HAP-1 (cell line): Measurements from ENCODE around the gene ECI2.

Experiments used
- DNase-seq, 2 experiments: peaks; one replicate each; pipeline ENCODE4 v3.0.0-alpha.2; 2016 to 2020; ENCODE audit warnings: low spot score in 2 of 2
- H3K27me3 ChIP-seq: fragments of 250-450 bp; sonication (Bioruptor Pico); 2 replicates; pipeline ENCODE4 v1.5.1; 2020; ENCODE audit warnings: low read depth, mild to moderate bottlenecking, moderate library complexity
- H3K36me3 ChIP-seq: fragments of 250-450 bp; sonication (Bioruptor Pico); replicated peaks from 2 replicates; pipeline ENCODE4 v1.5.1; 2020; ENCODE audit warnings: mild to moderate bottlenecking
- H3K4me1 ChIP-seq: fragments of 250-450 bp; sonication (Bioruptor Pico); 2 replicates; pipeline ENCODE4 v1.5.1; 2020; ENCODE audit warnings: mild to moderate bottlenecking
- H3K4me3 ChIP-seq: fragments of 250-450 bp; sonication (Bioruptor Pico); 2 replicates; pipeline ENCODE4 v1.5.1; 2020; ENCODE audit warnings: mild to moderate bottlenecking, moderate library complexity
- H3K9me3 ChIP-seq: fragments of 250-450 bp; sonication (Bioruptor Pico); 2 replicates; pipeline ENCODE4 v1.5.1; 2020; ENCODE audit warnings: mild to moderate bottlenecking, moderate library complexity
- in situ Hi-C: fragments of 300-500 bp; cut with MboI; formaldehyde crosslinking; loops from 3 replicates; pipeline ENCODE4 v1.14.3; 2020; ENCODE audit warnings: low sequenced_read_pairs, inconsistent platforms, mixed read lengths

The ECI2 gene

DNA sequence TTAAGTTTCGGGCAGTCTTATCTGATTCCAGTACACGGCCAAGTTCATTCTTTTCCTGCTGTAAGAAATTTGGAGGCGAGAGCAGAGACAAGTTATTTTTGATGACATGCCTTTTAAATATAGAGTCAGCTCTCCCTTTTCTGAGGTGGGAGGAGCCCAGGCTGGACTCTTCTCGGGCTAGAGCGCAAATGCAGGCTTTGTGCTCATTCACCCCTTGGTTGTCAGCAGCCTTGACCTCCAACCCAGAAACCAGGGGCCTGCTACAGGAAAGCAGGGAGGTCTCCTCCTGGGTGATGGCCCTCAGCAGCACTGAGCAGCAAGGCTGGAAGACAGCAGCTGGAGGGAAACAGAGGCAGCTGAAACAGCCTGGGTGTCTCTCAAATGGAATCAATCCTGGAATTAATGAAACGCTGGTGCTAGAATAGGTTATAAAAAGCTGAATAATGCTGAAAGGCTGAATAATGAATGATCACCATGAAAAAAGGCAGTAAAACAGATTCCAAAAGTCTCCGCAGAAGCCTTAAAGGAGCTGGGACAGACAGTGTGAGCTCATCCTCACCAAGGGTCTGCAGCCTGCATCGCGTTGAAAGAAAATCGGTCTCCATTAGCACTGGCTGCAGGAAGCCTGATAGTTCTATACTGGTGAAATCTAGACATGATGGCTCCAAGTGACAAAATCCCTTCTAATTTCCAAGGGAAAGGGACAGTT is 28.2 kb upstream of the ECI2 start:
- DNase-seq, result no peak
- Histone ChIP-seq H3K36me3 (no peaks in the 10 kb centered on the region), H3K9me3 (peaks cover 3% of the 10 kb centered on the region), H3K4me1 (peaks cover 3% of the 10 kb centered on the region), H3K4me3 (no peak overlapping the region), H3K27me3 (no peaks in the 10 kb centered on the region; the same call in 1 of the 2 replicates)
- in situ Hi-C loops, result no loop called here

DNA sequence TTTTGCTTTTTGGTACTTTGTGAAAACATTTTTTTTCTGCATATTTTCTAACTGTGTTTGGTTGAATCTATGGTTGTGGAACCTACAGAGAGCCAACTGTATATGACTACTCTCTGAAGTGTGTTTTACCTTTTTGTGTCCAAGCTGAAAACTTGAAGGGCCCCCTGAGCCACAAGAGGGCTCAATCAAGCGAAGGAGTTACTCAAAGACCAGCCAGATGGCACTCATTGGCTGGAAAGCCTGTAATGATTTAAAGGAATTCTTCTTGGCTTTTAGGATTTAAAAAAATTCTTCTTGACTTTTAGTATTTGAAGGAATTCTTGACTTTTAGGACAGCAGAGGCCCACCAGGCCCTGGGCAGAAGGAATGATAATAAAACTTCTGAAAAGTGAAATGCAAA is 27.0 kb upstream of the ECI2 start:
- Histone ChIP-seq H3K36me3 (no peaks in the 10 kb centered on the region), H3K4me1 (no peaks in the 10 kb centered on the region), H3K9me3 (no peaks in the 10 kb centered on the region; the same call in 1 of the 2 replicates), H3K27me3 (peaks cover 3% of the 10 kb centered on the region), H3K4me3 (no peak overlapping the region)
- no peak for DNase-seq
- in situ Hi-C loops, result no loop called here

- Histone ChIP-seq H3K4me3 (no peak overlapping the region), H3K36me3 (no peaks in the 10 kb centered on the region), H3K9me3 (no peaks in the 10 kb centered on the region; the same call in 1 of the 2 replicates), H3K4me1 (no peaks in the 10 kb centered on the region; the same call in 1 of the 2 replicates), H3K27me3 (peaks cover 3% of the 10 kb centered on the region)
- in situ Hi-C loops, result loop anchor here (10.0 kb wide), 1 partner anchor 415 kb away; no protein-coding TSS in a partner anchor
- no peak for DNase-seq
These were observed 24.1 kb upstream of the ECI2 start for GRCh38 chr6:4159491-4159890.

DNA sequence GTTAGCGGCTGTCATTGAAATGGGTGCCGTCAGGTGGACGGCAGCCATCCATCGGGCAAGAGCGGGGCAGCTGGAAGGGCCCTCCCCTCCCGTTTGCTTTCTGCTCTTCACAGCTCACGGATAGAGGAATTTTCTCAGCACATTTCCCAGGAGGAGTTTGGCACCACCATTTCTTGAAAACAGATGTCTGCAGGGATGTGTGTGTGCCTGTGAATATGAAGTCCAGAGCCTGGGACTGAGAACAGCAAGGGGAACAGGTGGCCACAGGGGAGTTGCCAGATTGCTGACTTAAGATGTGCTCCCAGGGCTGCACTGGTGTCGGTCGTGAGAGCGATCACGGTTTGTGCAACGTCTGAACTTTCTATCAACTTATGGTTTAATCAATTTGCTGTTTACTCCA is 22.1 kb upstream of the ECI2 start:
- in situ Hi-C loops, result loop anchor here (10.0 kb wide), 1 partner anchor 413 kb away; no protein-coding TSS in a partner anchor
- Histone ChIP-seq H3K9me3 (no peaks in the 10 kb centered on the region; the same call in 1 of the 2 replicates), H3K36me3 (no peaks in the 10 kb centered on the region), H3K4me1 (peaks cover 2% of the 10 kb centered on the region), H3K4me3 (no peak overlapping the region), H3K27me3 (peaks cover 3% of the 10 kb centered on the region)
- DNase-seq, result no peak

GRCh38 chr6:4155848-4156466 is 20.6 kb upstream of the ECI2 start:
- DNase-seq, result peak; percentile 66 to 85
- peaks cover 11% of the 10 kb centered on the region for H3K4me1 ChIP-seq
- in situ Hi-C loops, result loop anchor here (10.0 kb wide), 1 partner anchor 411 kb away; no protein-coding TSS in a partner anchor
- no peaks in the 10 kb centered on the region for H3K36me3 ChIP-seq
- no peak overlapping the region for H3K4me3 ChIP-seq
- peaks cover 3% of the 10 kb centered on the region for H3K27me3 ChIP-seq
- H3K9me3 ChIP-seq, result no peaks in the 10 kb centered on the region; the same call in 1 of the 2 replicates

DNA sequence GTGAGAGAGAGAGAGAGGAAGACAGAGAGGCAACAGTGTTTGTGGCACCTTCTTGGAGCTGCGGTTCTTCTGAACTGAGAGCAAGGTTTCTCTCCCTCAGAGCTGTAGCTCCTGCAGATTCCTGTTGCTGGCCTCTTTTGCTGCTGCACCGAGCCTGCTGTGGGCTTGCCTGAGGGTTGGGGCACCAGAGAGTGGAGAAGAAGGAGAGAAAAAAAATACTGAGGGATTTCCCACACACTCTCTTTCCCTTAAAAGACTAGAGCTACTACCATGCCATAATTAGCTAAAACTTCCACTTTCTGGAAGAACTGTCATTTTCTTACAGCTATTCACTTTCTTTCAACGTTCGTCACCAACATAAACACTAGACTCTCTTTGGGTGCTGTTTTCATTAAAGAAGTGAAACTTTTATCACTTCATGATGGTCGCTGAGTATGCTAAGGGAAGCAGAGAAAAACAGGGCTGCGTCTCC is 18.2 kb upstream of the ECI2 start:
- H3K4me1 ChIP-seq, result peaks cover 11% of the 10 kb centered on the region
- no peak overlapping the region for H3K4me3 ChIP-seq
- no peak for DNase-seq
- peaks cover 3% of the 10 kb centered on the region; the same call in 1 of the 2 replicates for H3K27me3 ChIP-seq
- in situ Hi-C loops, result loop anchor here (10.0 kb wide), 1 partner anchor 409 kb away; no protein-coding TSS in a partner anchor
- no peaks in the 10 kb centered on the region for H3K9me3 ChIP-seq
- H3K36me3 ChIP-seq, result no peaks in the 10 kb centered on the region

DNA sequence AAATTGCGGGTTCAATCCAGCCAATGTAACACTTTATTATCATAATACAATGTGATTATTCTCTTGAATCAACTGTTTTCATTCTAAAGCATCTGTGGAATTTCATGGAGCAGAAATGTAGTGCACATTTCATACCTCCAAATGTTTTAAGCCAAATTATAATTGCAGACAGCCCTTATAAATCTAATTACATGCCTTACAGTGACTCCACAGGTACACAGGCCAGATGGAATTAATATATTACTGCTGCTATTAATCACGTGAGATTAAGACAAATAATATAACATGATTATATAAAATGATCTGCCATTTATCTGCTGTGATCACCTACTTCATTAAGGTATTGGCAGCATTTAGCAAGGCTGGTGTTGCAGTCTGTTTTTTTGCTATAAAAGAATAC is 9.7 kb upstream of the ECI2 start:
- Histone ChIP-seq H3K4me3 (no peak overlapping the region), H3K9me3 (no peaks in the 10 kb centered on the region), H3K27me3 (peaks cover 6% of the 10 kb centered on the region), H3K4me1 (peaks cover 7% of the 10 kb centered on the region), H3K36me3 (no peaks in the 10 kb centered on the region)
- no peak for DNase-seq
- in situ Hi-C loops, result no loop called here

GRCh38 chr6:4139272-4139671 is 3.9 kb upstream of the ECI2 start:
- DNase-seq, result no peak
- Histone ChIP-seq H3K4me1 (peaks cover 11% of the 10 kb centered on the region), H3K4me3 (no peak overlapping the region), H3K27me3 (no peaks in the 10 kb centered on the region), H3K36me3 (no peaks in the 10 kb centered on the region), H3K9me3 (no peaks in the 10 kb centered on the region)
- in situ Hi-C loops, result no loop called here

GRCh38 chr6:4138186-4138585 is 2.8 kb upstream of the ECI2 start:
- H3K4me3 ChIP-seq, result no peak overlapping the region
- no peaks in the 10 kb centered on the region for H3K9me3 ChIP-seq
- DNase-seq, result no peak
- peaks cover 3% of the 10 kb centered on the region for H3K36me3 ChIP-seq
- no peaks in the 10 kb centered on the region for H3K27me3 ChIP-seq
- H3K4me1 ChIP-seq, result peaks cover 17% of the 10 kb centered on the region
- in situ Hi-C loops, result no loop called here

GRCh38 chr6:4136354-4136831 is 1.0 kb upstream of the ECI2 start:
- in situ Hi-C loops, result no loop called here
- peaks cover 15% of the 10 kb centered on the region for H3K4me1 ChIP-seq
- H3K27me3 ChIP-seq, result no peaks in the 10 kb centered on the region
- peak overlapping the region; percentile 46 for H3K4me3 ChIP-seq
- peaks cover 2% of the 10 kb centered on the region; the same call in 1 of the 2 replicates for H3K9me3 ChIP-seq
- peaks cover 8% of the 10 kb centered on the region for H3K36me3 ChIP-seq
- no peak for DNase-seq

- Histone ChIP-seq H3K9me3 (peaks cover 2% of the 10 kb centered on the region; the same call in 1 of the 2 replicates), H3K27me3 (no peaks in the 10 kb centered on the region), H3K4me1 (peaks cover 10% of the 10 kb centered on the region), H3K36me3 (peaks cover 13% of the 10 kb centered on the region), H3K4me3 (peak overlapping the region; percentile 46)
- in situ Hi-C loops, result no loop called here
- DNase-seq, result peak; percentile 76 to 95
These were observed 434 bp upstream of the ECI2 start for GRCh38 chr6:4135665-4136353.

DNA sequence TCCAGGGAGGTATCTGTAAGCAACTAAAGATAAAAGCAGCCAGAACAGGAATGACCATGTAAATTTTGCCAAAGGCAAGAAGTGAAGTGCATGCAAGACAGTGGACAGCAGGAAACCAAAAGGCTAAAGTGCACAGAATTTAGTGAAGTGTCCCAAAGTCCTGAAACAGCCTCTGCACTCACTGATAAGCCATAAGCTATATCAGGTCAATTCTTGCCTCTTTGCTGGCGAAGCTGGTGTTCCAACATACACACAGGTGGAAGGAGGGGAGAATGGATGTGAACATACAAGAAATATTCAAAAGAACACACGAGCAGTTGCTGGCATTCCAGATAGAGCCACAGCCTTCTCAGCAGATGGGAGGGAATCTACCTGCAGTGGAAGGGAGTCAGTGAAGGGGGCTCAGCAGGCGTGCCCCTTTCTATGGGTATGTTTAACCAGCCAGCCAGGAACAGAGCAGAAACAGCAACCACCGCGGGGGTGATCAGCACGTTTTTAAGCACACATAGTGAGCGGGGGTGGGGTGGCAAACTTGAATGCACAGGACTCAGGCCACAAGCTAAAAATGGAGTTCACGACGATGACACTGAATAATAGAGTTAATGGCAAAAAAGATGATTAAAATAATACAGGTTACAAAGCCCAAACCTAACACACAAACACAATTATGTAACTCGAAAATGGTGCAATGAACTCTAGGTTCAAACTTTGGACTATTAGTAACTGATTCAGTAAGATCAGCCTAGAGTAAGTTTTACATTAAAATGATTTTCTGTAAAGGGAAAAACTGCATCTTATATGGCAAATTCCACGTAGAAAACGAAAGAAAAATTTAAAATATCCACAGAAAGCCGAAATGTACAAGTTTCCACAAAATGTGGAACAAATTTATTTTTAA is 1.2 kb downstream of the ECI2 start:
- H3K4me3 ChIP-seq, result peak overlapping the region; percentile 86
- peak in 1 of 2 experiments; percentile 55 for DNase-seq
- H3K36me3 ChIP-seq, result peaks cover 28% of the 10 kb centered on the region
- in situ Hi-C loops, result no loop called here
- H3K27me3 ChIP-seq, result no peaks in the 10 kb centered on the region
- H3K9me3 ChIP-seq, result peaks cover 2% of the 10 kb centered on the region; the same call in 1 of the 2 replicates
- H3K4me1 ChIP-seq, result peaks cover 10% of the 10 kb centered on the region
